Progenitor cell of endocrine pancreas (in vitro differentiated cells): ENCODE results near the gene BMS1. TPM values are rescaled to one million over a fixed set of nuclear protein-coding genes. Genes with fewer than 3 reads are reported as not detected.

Source experiments
- DNase-seq: peaks from one replicate; pipeline ENCODE4 v3.0.0; 2021; ENCODE audit warnings: low spot score; ENCODE audit not compliant: unreplicated experiment
- H3K27ac Mint-ChIP-seq: 2 replicates; pipeline ENCODE4 v1.8.0; 2021; ENCODE audit warnings: mild to moderate bottlenecking, moderate library complexity, mixed read lengths
- H3K27me3 Mint-ChIP-seq: 2 replicates; pipeline ENCODE4 v1.8.0; 2021; ENCODE audit warnings: mixed read lengths
- H3K36me3 Mint-ChIP-seq: 2 replicates; pipeline ENCODE4 v1.8.0; 2022; ENCODE audit warnings: mixed read lengths; ENCODE audit not compliant: insufficient read depth
- H3K4me1 Mint-ChIP-seq: 2 replicates; pipeline ENCODE4 v1.8.0; 2021; ENCODE audit warnings: low read depth, mixed read lengths
- H3K4me3 Mint-ChIP-seq: 2 replicates; pipeline ENCODE4 v1.8.0; 2021; ENCODE audit warnings: low read depth, mild to moderate bottlenecking, moderate library complexity, mixed read lengths
- H3K9me3 Mint-ChIP-seq: 2 replicates; pipeline ENCODE4 v1.8.0; 2021; ENCODE audit warnings: low read depth, mixed read lengths
- total RNA-seq: library from RNA; stranded (reverse); gene quantifications from 2 replicates; pipeline ENCODE4 v1.2.1, GENCODE V29; 2021
- TF ChIP-seq, protein P1 (sequence below): fragments of 200-600 bp; sonication (generic); IDR thresholded peaks from one replicate; pipeline ENCODE4 v1.5.0; 2021; ENCODE audit warnings: antibody characterized with exemption, mild to moderate bottlenecking; ENCODE audit not compliant: unreplicated experiment

The BMS1 gene
- total RNA-seq, 1 donor from 2014 or later = 22.4 TPM

DNA sequence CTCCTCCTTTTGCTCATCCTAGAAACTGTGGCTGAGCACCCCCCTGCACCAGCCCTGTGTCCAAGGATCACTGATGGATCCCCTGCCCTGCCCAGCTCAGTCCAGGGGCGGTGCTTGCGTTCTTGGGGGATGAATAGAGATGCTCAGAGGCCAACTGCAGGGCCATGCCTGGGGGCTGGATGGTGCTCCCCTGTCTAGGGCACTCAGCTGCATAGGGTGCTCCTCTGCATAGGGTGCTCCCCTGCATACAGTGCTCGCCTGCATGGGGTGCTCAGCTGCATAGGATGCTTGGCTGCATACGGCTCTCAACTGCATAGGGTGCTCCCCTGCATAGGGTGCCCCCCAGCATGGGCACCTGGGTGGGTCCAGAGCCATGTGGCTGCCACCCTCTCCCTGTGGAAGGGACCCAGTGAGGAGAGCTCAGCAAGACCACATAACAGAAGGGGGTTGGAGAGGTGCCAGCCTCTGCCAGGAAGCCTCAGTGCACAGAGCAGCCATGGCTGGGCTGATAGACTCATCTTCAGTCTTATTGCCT lies 95.0 kb downstream of the BMS1 start:
- H3K4me1 Mint-ChIP-seq = no peaks in the 10 kb centered on the region
- H3K4me3 Mint-ChIP-seq = no peak overlapping the region
- TF ChIP-seq, protein P1, sequence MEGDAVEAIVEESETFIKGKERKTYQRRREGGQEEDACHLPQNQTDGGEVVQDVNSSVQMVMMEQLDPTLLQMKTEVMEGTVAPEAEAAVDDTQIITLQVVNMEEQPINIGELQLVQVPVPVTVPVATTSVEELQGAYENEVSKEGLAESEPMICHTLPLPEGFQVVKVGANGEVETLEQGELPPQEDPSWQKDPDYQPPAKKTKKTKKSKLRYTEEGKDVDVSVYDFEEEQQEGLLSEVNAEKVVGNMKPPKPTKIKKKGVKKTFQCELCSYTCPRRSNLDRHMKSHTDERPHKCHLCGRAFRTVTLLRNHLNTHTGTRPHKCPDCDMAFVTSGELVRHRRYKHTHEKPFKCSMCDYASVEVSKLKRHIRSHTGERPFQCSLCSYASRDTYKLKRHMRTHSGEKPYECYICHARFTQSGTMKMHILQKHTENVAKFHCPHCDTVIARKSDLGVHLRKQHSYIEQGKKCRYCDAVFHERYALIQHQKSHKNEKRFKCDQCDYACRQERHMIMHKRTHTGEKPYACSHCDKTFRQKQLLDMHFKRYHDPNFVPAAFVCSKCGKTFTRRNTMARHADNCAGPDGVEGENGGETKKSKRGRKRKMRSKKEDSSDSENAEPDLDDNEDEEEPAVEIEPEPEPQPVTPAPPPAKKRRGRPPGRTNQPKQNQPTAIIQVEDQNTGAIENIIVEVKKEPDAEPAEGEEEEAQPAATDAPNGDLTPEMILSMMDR = no peak
- H3K27me3 Mint-ChIP-seq = peaks cover 13% of the 10 kb centered on the region
- no peak for DNase-seq
- peaks cover 11% of the 10 kb centered on the region for H3K9me3 Mint-ChIP-seq
- no peaks in the 10 kb centered on the region for H3K36me3 Mint-ChIP-seq
- no peak overlapping the region for H3K27ac Mint-ChIP-seq

DNA sequence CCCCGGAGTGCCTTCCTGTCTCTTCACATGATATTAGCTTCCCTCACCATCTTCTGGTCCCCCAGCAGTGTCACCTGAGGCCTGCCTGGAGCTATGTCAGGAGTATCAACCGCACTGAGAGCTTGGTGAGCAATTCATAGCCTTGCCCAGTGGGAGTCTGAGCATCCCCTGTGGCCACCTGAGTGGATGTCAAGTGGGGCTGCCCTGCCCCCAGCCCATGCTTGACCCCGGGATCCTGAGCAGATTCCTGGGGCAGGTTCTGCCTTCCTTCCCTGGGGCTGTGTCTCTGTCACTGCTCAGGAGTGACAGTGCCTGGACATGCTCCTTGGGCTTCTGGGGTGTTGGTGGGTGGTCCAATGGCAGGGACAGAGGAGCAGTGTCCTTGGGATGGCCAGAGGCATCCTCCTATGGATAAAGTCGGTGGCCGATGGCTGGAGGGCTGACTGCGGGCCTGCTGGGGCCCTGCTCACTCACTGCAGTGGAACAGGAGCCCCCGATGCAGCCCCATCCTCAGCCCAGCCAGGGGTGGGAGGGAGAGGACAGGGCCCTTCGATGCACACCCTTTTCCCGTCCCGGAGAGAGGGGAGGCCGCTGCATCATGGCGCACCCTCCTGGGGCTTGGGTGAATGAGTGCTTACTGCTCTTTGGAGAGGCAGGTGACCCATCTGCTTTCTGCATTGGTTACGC lies 95.7 kb downstream of the BMS1 start:
- TF ChIP-seq, protein P1 = no peak
- Mint-ChIP-seq H3K27me3 (peaks cover 13% of the 10 kb centered on the region), H3K9me3 (peaks cover 16% of the 10 kb centered on the region), H3K27ac (no peak overlapping the region), H3K36me3 (no peaks in the 10 kb centered on the region), H3K4me3 (no peak overlapping the region), H3K4me1 (no peaks in the 10 kb centered on the region)
- no peak for DNase-seq

DNA sequence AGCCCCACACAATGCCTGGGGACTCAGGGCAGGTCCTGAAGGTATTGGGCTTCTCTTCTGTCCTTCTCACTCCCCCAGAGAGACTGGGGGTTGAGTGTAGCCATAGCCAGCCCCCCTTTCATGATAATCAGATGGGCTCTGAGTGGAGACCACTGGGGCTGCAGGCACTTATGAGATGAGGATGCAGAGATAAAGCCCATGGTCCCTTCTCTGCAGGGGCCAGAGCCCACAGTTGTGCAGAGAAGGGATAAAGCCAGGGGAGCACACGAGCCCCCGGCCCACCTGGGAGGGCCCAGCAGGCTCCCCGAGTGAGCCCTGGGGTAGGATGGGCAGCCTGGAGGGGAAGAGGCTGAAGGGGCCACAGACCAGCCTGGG lies 96.2 kb downstream of the BMS1 start:
- H3K27me3 Mint-ChIP-seq = peaks cover 13% of the 10 kb centered on the region
- TF ChIP-seq, protein P1 = no peak
- H3K36me3 Mint-ChIP-seq = no peaks in the 10 kb centered on the region
- H3K9me3 Mint-ChIP-seq = peaks cover 17% of the 10 kb centered on the region
- no peaks in the 10 kb centered on the region for H3K4me1 Mint-ChIP-seq
- DNase-seq = no peak
- no peak overlapping the region for H3K27ac Mint-ChIP-seq
- H3K4me3 Mint-ChIP-seq = no peak overlapping the region

DNA sequence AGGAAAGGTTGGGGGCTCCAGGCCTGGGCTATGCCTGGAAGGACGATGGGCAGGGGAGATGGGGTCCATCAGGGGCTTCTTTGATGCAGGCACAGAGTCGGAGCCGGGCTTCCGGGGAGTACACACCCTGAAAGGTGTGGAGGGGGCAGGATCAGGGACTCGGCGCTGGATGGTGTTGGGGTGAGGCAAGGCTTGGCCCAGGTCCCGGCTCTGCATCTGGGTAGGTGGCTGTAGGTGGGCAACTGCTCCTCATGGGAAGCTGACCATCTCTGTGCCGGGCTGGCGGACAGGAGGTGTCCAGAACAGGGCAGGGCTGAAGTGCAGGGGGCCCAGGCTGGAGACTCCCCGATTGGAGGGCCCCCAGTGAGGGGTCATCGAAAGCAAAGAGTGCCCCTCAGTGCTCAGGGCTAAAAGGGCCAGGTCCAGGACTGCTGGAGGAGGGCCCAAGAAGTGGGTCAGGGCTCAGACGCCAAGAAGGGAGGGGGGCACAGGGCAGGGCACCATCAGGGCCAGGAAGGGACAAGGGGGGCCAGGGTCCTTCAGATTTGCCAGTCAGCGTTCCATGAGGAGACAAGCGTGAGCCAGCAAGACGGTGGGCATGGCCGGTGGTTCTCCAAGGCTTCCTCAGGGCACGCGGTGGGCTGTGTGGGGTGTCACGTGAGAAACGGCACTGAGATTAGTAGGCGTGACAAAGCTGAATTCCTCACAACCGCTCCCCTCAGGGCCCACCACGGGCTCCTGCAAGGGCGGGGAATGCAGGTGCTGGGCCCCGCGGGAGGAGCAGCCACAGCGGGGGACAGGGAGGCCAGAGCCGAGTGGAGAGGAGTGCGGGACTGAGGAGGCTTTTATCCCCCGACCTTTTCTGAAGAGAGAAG lies 97.0 kb downstream of the BMS1 start:
- TF ChIP-seq, protein P1 = no peak
- H3K36me3 Mint-ChIP-seq = no peaks in the 10 kb centered on the region
- no peak overlapping the region for H3K27ac Mint-ChIP-seq
- no peak overlapping the region for H3K4me3 Mint-ChIP-seq
- no peak for DNase-seq
- H3K9me3 Mint-ChIP-seq = peaks cover 17% of the 10 kb centered on the region
- no peaks in the 10 kb centered on the region for H3K4me1 Mint-ChIP-seq
- H3K27me3 Mint-ChIP-seq = peaks cover 7% of the 10 kb centered on the region

DNA sequence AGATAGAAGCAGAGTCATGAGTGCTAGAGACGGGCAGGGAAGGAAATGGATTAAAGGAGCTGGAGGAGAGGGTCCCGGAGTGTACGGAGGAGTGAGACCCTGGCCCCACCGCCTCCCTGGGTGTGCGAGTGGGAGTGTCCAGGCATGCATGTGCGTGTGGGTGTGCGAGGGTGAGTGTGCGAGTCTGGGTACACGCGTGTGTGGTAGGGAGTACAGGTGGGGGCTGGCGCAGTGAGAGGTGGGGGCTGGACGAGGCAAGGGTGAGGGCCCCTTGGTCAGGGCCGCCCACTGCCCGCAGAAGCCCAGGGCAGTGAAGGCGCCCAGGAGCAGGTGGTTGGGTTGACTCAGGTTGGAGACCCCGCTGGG lies 97.6 kb downstream of the BMS1 start:
- DNase-seq = no peak
- Mint-ChIP-seq H3K4me3 (no peak overlapping the region), H3K27ac (no peak overlapping the region), H3K9me3 (peaks cover 17% of the 10 kb centered on the region), H3K36me3 (no peaks in the 10 kb centered on the region), H3K4me1 (no peaks in the 10 kb centered on the region), H3K27me3 (peaks cover 7% of the 10 kb centered on the region)
- TF ChIP-seq, protein P1 = no peak
